HepG2 (cell line): ENCODE measurements around the gene CABLES2. TPM values are rescaled to one million over a fixed set of nuclear protein-coding genes. Genes with fewer than 3 reads are reported as not detected.

Source experiments
- ATRX ChIP-seq: sonication (generic); formaldehyde crosslinking; IDR thresholded peaks from 2 replicates; pipeline ENCODE4 v1.4.0; 2020; ENCODE audit warnings: missing genetic modification reagents, borderline replicate concordance
- DR1 ChIP-seq: sonication (generic); formaldehyde crosslinking; IDR thresholded peaks from 2 replicates; pipeline ENCODE4 v1.8.0; 2021; ENCODE audit warnings: mild to moderate bottlenecking, missing genetic modification reagents, inconsistent platforms
- GLI4 ChIP-seq: sonication (generic); formaldehyde crosslinking; IDR thresholded peaks from 2 replicates; pipeline ENCODE4 v1.5.1; 2020; ENCODE audit warnings: missing genetic modification reagents, mild to moderate bottlenecking, moderate library complexity, borderline replicate concordance
- HDAC2 ChIP-seq: sonication (generic); formaldehyde crosslinking; IDR thresholded peaks from 2 replicates; pipeline ENCODE4 v1.4.0; 2020; ENCODE audit warnings: missing genetic modification reagents
- KLF13 ChIP-seq: sonication (generic); formaldehyde crosslinking; IDR thresholded peaks from 2 replicates; pipeline ENCODE4 v1.4.0; 2020; ENCODE audit warnings: mild to moderate bottlenecking, missing genetic modification reagents
- MAFF ChIP-seq: IDR thresholded peaks from 2 replicates; pipeline ENCODE4 v1.6.1; 2011; ENCODE audit warnings: low read depth, low read length, improper control_type of control experiment
- MYC ChIP-seq: sonication (generic); formaldehyde crosslinking; IDR thresholded peaks from 2 replicates; pipeline ENCODE4 v1.9.0; 2021; ENCODE audit warnings: missing genetic modification reagents, borderline replicate concordance
- NFE2 ChIP-seq: sonication (generic); formaldehyde crosslinking; IDR thresholded peaks from 2 replicates; pipeline ENCODE4 v1.4.0; 2020; ENCODE audit warnings: missing genetic modification reagents
- POLR2AphosphoS5 ChIP-seq: IDR thresholded peaks from 2 replicates; pipeline ENCODE4 v1.6.1; 2012; ENCODE audit warnings: low read depth, low read length
- TEAD2 ChIP-seq: sonication (generic); formaldehyde crosslinking; IDR thresholded peaks from 2 replicates; pipeline ENCODE4 v1.9.0; 2021; ENCODE audit warnings: missing genetic modification reagents
- WIZ ChIP-seq: sonication (generic); formaldehyde crosslinking; IDR thresholded peaks from 2 replicates; pipeline ENCODE4 v1.5.1; 2020; ENCODE audit warnings: mild to moderate bottlenecking, missing genetic modification reagents
- ZC3H4 ChIP-seq: sonication (generic); formaldehyde crosslinking; IDR thresholded peaks from 2 replicates; pipeline ENCODE4 v1.4.0; 2020; ENCODE audit warnings: missing genetic modification reagents, borderline replicate concordance
- ZKSCAN5 ChIP-seq: sonication (generic); formaldehyde crosslinking; IDR thresholded peaks from 2 replicates; pipeline ENCODE4 v1.5.1; 2020; ENCODE audit warnings: mild to moderate bottlenecking, missing genetic modification reagents
- ZNF282 ChIP-seq: fragments of 450-650 bp; IDR thresholded peaks from 2 replicates; pipeline ENCODE4 v1.6.1; 2018; ENCODE audit not compliant: partially characterized antibody
- ZNF296 ChIP-seq: sonication (generic); formaldehyde crosslinking; conservative IDR thresholded peaks from 2 replicates; pipeline ENCODE4 v1.5.0; 2020; ENCODE audit warnings: mild to moderate bottlenecking, missing genetic modification reagents
- ZNF329 ChIP-seq: sonication (generic); formaldehyde crosslinking; IDR thresholded peaks from 2 replicates; pipeline ENCODE4 v1.9.0; 2021; ENCODE audit warnings: low read depth, mild to moderate bottlenecking, missing genetic modification reagents
- ZNF501 ChIP-seq: sonication (generic); formaldehyde crosslinking; IDR thresholded peaks from 2 replicates; pipeline ENCODE4 v1.5.1; 2020; ENCODE audit warnings: mild to moderate bottlenecking, moderate library complexity, missing genetic modification reagents
- ZNF572 ChIP-seq: sonication (generic); formaldehyde crosslinking; IDR thresholded peaks from 2 replicates; pipeline ENCODE4 v1.5.1; 2020; ENCODE audit warnings: mild to moderate bottlenecking, missing genetic modification reagents
- ZNF660 ChIP-seq: sonication (generic); formaldehyde crosslinking; IDR thresholded peaks from 2 replicates; pipeline ENCODE4 v1.5.1; 2020; ENCODE audit warnings: mild to moderate bottlenecking, low read depth, missing genetic modification reagents, borderline replicate concordance
- ZNF724P ChIP-seq: sonication (generic); formaldehyde crosslinking; IDR thresholded peaks from 2 replicates; pipeline ENCODE4 v1.8.0; 2022; ENCODE audit warnings: missing genetic modification reagents, borderline replicate concordance
- ZNF776 ChIP-seq: sonication (generic); formaldehyde crosslinking; IDR thresholded peaks from 2 replicates; pipeline ENCODE4 v1.4.0; 2020; ENCODE audit warnings: mild to moderate bottlenecking, missing genetic modification reagents
- polyA plus RNA-seq, 8 experiments: library from polyadenylated mRNA; depleted of rRNA in 3 of 8; stranded (reverse) in 7 of 8; unstranded in 1 of 8; fragments of >200 nt; fragmentation: Illumina TruSeq in 4 of 8; extraction: Trizol in 4 of 8; gene quantifications; 2 replicates each; pipeline versions ENCODE4 v1.2.1 to v1.2.3, GENCODE V29; 2011 to 2016; ENCODE audit warnings: low read depth in 4 of 8, missing spikeins in 1 of 8, mixed read lengths in 1 of 8; ENCODE audit not compliant: insufficient read depth in 1 of 8
- total RNA-seq, 5 experiments: library from RNA; depleted of rRNA; stranded (reverse); fragments of >200 nt; fragmentation: Illumina TruSeq; extraction: Trizol; gene quantifications; 2 replicates each; pipeline ENCODE4 v1.2.3, GENCODE V29; 2016; ENCODE audit warnings: low read depth in 1 of 5
- TF ChIP-seq, protein P1 (sequence below): sonication (generic); formaldehyde crosslinking; IDR thresholded peaks from 2 replicates; pipeline ENCODE4 v1.5.0; 2020; ENCODE audit warnings: mild to moderate bottlenecking, missing genetic modification reagents, moderate library complexity
- TF ChIP-seq, protein P2 (sequence below): sonication (generic); formaldehyde crosslinking; IDR thresholded peaks from 2 replicates; pipeline ENCODE4 v1.4.0; 2020; ENCODE audit warnings: missing genetic modification reagents
- TF ChIP-seq, protein P3 (sequence below): IDR thresholded peaks from 2 replicates; pipeline ENCODE4 v1.6.1; 2016
- TF ChIP-seq, protein P4 (sequence below): sonication (generic); formaldehyde crosslinking; IDR thresholded peaks from 2 replicates; pipeline ENCODE4 v1.4.0; 2020; ENCODE audit warnings: missing genetic modification reagents
- TF ChIP-seq, protein P5 (sequence below): sonication (generic); formaldehyde crosslinking; conservative IDR thresholded peaks from 2 replicates; pipeline ENCODE4 v1.4.0; 2020; ENCODE audit warnings: missing genetic modification reagents

Gene CABLES2
- total and polyA plus RNA-seq, 2 of the 13 experiments (the other 11 are each of a cell fraction or from before 2014, with no cell fraction given), result 5.2 to 9.7 TPM

DNA sequence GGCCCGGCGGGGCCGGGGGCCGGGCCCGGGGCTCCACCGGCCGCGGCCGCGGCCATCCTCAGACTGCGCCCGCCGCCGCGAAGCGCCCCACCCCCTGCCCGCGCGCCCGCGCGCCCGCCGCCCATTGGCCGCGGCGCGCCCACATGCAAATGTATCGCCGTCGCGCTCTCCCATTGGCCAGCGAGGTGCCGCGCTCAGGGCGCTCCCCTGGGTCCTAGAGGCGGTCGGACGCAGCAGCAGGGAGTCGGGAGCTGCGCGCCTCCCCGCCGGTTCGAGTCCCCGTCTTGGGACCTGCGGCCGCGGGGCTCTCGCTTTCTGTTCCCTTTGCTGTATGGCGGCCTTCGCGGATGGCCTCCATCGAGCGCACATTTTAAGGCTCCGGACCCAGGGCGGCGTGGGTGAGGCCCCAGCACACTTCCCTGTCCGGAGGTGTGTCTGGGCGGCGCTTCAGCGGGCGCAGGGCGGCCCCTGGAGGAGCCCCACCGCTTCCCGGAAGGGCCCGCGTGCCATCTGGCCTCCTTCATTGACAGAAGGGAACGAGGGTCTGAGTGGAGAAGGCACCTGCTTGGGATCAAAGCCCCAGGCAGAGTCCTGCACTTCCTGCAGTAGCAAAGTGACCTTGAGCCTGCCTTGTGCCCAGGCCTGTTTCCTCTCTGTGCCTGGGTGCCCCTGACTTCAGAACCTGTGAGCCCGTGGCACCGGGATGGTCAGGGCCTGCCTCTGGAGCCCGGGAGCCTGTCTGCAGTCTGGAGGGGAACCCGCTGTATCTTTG lies at the start of gene CABLES2 (continued):
- TF ChIP-seq, protein P1, sequence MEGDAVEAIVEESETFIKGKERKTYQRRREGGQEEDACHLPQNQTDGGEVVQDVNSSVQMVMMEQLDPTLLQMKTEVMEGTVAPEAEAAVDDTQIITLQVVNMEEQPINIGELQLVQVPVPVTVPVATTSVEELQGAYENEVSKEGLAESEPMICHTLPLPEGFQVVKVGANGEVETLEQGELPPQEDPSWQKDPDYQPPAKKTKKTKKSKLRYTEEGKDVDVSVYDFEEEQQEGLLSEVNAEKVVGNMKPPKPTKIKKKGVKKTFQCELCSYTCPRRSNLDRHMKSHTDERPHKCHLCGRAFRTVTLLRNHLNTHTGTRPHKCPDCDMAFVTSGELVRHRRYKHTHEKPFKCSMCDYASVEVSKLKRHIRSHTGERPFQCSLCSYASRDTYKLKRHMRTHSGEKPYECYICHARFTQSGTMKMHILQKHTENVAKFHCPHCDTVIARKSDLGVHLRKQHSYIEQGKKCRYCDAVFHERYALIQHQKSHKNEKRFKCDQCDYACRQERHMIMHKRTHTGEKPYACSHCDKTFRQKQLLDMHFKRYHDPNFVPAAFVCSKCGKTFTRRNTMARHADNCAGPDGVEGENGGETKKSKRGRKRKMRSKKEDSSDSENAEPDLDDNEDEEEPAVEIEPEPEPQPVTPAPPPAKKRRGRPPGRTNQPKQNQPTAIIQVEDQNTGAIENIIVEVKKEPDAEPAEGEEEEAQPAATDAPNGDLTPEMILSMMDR (CRISPR knock-in tag), result peak; percentile 50
- TF ChIP-seq, protein P2, sequence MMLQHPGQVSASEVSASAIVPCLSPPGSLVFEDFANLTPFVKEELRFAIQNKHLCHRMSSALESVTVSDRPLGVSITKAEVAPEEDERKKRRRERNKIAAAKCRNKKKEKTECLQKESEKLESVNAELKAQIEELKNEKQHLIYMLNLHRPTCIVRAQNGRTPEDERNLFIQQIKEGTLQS, result peak; percentile 56; the same call in 1 of the 2 replicates
- TF ChIP-seq POLR2AphosphoS5, result no peak
- TF ChIP-seq MYC (CRISPR knock-in tag), result peak; percentile 79
- TF ChIP-seq GLI4, result peak; percentile 84; the same call in 1 of the 2 replicates
- TF ChIP-seq, protein P3, sequence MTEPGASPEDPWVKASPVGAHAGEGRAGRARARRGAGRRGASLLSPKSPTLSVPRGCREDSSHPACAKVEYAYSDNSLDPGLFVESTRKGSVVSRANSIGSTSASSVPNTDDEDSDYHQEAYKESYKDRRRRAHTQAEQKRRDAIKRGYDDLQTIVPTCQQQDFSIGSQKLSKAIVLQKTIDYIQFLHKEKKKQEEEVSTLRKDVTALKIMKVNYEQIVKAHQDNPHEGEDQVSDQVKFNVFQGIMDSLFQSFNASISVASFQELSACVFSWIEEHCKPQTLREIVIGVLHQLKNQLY (CRISPR knock-in tag), result peak; percentile 30; the same call in 1 of the 2 replicates
- TF ChIP-seq TEAD2, result peak; percentile 67; the same call in 1 of the 2 replicates
- no peak; the same call in none of the 2 replicates for TF ChIP-seq ZNF724P (CRISPR knock-in tag)
- TF ChIP-seq ATRX (CRISPR knock-in tag), result no peak
- no peak; the same call in 1 of the 2 replicates for TF ChIP-seq ZNF660 (CRISPR knock-in tag)
- TF ChIP-seq ZNF296 (CRISPR knock-in tag), result peak; percentile 78; the same call in 1 of the 2 replicates
- no peak for TF ChIP-seq ZC3H4 (CRISPR knock-in tag)
- peak; percentile 79; the same call in 1 of the 2 replicates for TF ChIP-seq ZNF776 (CRISPR knock-in tag)
- TF ChIP-seq MAFF, result no peak
- peak; percentile 99 for TF ChIP-seq ZNF501
- TF ChIP-seq KLF13 (CRISPR knock-in tag), result no peak
- TF ChIP-seq, protein P4, sequence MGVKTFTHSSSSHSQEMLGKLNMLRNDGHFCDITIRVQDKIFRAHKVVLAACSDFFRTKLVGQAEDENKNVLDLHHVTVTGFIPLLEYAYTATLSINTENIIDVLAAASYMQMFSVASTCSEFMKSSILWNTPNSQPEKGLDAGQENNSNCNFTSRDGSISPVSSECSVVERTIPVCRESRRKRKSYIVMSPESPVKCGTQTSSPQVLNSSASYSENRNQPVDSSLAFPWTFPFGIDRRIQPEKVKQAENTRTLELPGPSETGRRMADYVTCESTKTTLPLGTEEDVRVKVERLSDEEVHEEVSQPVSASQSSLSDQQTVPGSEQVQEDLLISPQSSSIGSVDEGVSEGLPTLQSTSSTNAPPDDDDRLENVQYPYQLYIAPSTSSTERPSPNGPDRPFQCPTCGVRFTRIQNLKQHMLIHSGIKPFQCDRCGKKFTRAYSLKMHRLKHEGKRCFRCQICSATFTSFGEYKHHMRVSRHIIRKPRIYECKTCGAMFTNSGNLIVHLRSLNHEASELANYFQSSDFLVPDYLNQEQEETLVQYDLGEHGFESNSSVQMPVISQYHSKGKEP (CRISPR knock-in tag), result no peak; the same call in 1 of the 2 replicates
- TF ChIP-seq DR1 (CRISPR knock-in tag), result peak; percentile 64; the same call in 1 of the 2 replicates
- 0 out of 2 replicates have a peak, but pooled peaks have one; percentile 44 for TF ChIP-seq ZNF329 (CRISPR knock-in tag)
- TF ChIP-seq WIZ (CRISPR knock-in tag), result no peak; the same call in 1 of the 2 replicates
- peak; percentile 82 for TF ChIP-seq HDAC2
- TF ChIP-seq ZNF282, result no peak
- no peak for TF ChIP-seq ZKSCAN5 (CRISPR knock-in tag)
- no peak for TF ChIP-seq NFE2 (CRISPR knock-in tag)
- peak; percentile 99 for TF ChIP-seq ZNF572 (CRISPR knock-in tag)
- TF ChIP-seq, protein P5, sequence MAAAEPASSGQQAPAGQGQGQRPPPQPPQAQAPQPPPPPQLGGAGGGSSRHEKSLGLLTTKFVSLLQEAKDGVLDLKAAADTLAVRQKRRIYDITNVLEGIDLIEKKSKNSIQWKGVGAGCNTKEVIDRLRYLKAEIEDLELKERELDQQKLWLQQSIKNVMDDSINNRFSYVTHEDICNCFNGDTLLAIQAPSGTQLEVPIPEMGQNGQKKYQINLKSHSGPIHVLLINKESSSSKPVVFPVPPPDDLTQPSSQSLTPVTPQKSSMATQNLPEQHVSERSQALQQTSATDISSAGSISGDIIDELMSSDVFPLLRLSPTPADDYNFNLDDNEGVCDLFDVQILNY (CRISPR knock-in tag), result peak; percentile 95
